SU-DHL-6 (cell line): Measurements from ENCODE around the gene FPGS.

Experiments
- H2AFZ ChIP-seq: fragments of 200-600 bp; sonication (generic); 2 replicates; pipeline ENCODE4 v1.6.1; 2014; ENCODE audit warnings: low read depth, mild to moderate bottlenecking, moderate library complexity, mixed read lengths, antibody characterized with exemption, low read length; ENCODE audit not compliant: severe bottlenecking
- H3F3A ChIP-seq: fragments of 200-600 bp; shearing (Covaris generic); 2 replicates; pipeline ENCODE4 v1.6.0; 2016; ENCODE audit warnings: antibody characterized with exemption, mild to moderate bottlenecking; ENCODE audit not compliant: insufficient read depth
- H3K27ac ChIP-seq: fragments of 200-600 bp; sonication (generic); 2 replicates; pipeline ENCODE4 v1.5.1; 2016; ENCODE audit warnings: low read depth, mild to moderate bottlenecking, low read length, moderate library complexity, mixed read lengths
- H3K27me3 ChIP-seq: fragments of 200-600 bp; sonication (generic), shearing (Covaris generic); 2 replicates; pipeline ENCODE4 v1.6.0; 2014; ENCODE audit warnings: mild to moderate bottlenecking, low read length
- H3K36me3 ChIP-seq: fragments of 200-600 bp; sonication (generic); 2 replicates; pipeline ENCODE4 v1.6.1; 2014; ENCODE audit warnings: mild to moderate bottlenecking, low read length, mixed read lengths
- H3K4me2 ChIP-seq: fragments of 300-600, 200-600 bp; shearing (Covaris generic), sonication (generic); 2 replicates; pipeline ENCODE4 v1.6.0; 2014; ENCODE audit warnings: low read length, low read depth, mild to moderate bottlenecking; ENCODE audit not compliant: poor library complexity, severe bottlenecking
- H3K4me3 ChIP-seq: fragments of 200-600 bp; sonication (generic); 2 replicates; pipeline ENCODE4 v1.5.1; 2014; ENCODE audit warnings: antibody characterized with exemption, low read length, mild to moderate bottlenecking, mixed read lengths; ENCODE audit not compliant: insufficient read depth, poor library complexity, severe bottlenecking
- H3K79me2 ChIP-seq: fragments of 200-600 bp; sonication (generic); 2 replicates; pipeline ENCODE4 v1.6.1; 2014; ENCODE audit warnings: mild to moderate bottlenecking, low read length, moderate library complexity; ENCODE audit not compliant: insufficient read depth
- H3K9ac ChIP-seq: fragments of 200-600 bp; sonication (generic); 2 replicates; pipeline ENCODE4 v1.7.0; 2014; ENCODE audit warnings: mild to moderate bottlenecking, low read length
- H3K9me2 ChIP-seq: fragments of 200-600 bp; sonication (generic); replicated peaks from 2 replicates; pipeline ENCODE4 v1.6.1; 2014; ENCODE audit warnings: low read length; ENCODE audit not compliant: insufficient read depth
- H3K9me3 ChIP-seq: fragments of 200-600 bp; sonication (generic); 2 replicates; pipeline ENCODE4 v1.6.1; 2014; ENCODE audit warnings: low read length, mixed read lengths; ENCODE audit not compliant: insufficient read depth
- H4K20me1 ChIP-seq: fragments of 200-600 bp; sonication (generic); 2 replicates; pipeline ENCODE4 v1.6.1; 2014; ENCODE audit warnings: low read depth, mild to moderate bottlenecking, antibody characterized with exemption, low read length, moderate library complexity, mixed read lengths
- CTCF ChIP-seq: fragments of 200-600 bp; sonication (generic); IDR thresholded peaks from one replicate; pipeline ENCODE4 v1.5.1; 2017; ENCODE audit warnings: antibody characterized with exemption, mild to moderate bottlenecking, low read length, moderate library complexity; ENCODE audit not compliant: insufficient read depth, poor library complexity, severe bottlenecking
- EZH2phosphoT487 ChIP-seq: fragments of 200-600 bp; sonication (generic), shearing (Covaris generic); conservative IDR thresholded peaks from 2 replicates; pipeline ENCODE4 v1.6.1; 2018; ENCODE audit warnings: mild to moderate bottlenecking, antibody characterized with exemption, low read length, moderate library complexity, mixed read lengths

Gene FPGS

GRCh38 chr9:127854960-127855359 is 52.3 kb downstream of the FPGS start:
- no peak overlapping the region for H3K4me2 ChIP-seq
- no peak overlapping the region for H2AFZ ChIP-seq
- H3F3A ChIP-seq, result no peaks in the 10 kb centered on the region
- no peaks in the 10 kb centered on the region for H3K9me2 ChIP-seq
- no peak overlapping the region for H3K9ac ChIP-seq
- H3K27ac ChIP-seq, result no peak overlapping the region
- H3K36me3 ChIP-seq, result no peaks in the 10 kb centered on the region
- TF ChIP-seq EZH2phosphoT487, result no peak
- no peak for TF ChIP-seq CTCF
- no peaks in the 10 kb centered on the region for H4K20me1 ChIP-seq
- no peak overlapping the region for H3K4me3 ChIP-seq
- H3K9me3 ChIP-seq, result no peaks in the 10 kb centered on the region
- no peaks in the 10 kb centered on the region for H3K27me3 ChIP-seq
- no peaks in the 10 kb centered on the region for H3K79me2 ChIP-seq

- no peaks in the 10 kb centered on the region for H3K27me3 ChIP-seq
- no peak overlapping the region for H3K27ac ChIP-seq
- no peaks in the 10 kb centered on the region for H3K9me2 ChIP-seq
- no peaks in the 10 kb centered on the region for H3K9me3 ChIP-seq
- H3K4me3 ChIP-seq, result no peak overlapping the region
- no peaks in the 10 kb centered on the region for H3F3A ChIP-seq
- H3K4me2 ChIP-seq, result no peak overlapping the region
- no peaks in the 10 kb centered on the region for H3K79me2 ChIP-seq
- H3K36me3 ChIP-seq, result no peaks in the 10 kb centered on the region
- H2AFZ ChIP-seq, result no peak overlapping the region
- TF ChIP-seq EZH2phosphoT487 (no peak), CTCF (no peak)
- no peak overlapping the region for H3K9ac ChIP-seq
- no peaks in the 10 kb centered on the region for H4K20me1 ChIP-seq
Observed at GRCh38 chr9:127855522-127855921, 52.8 kb downstream of the FPGS start.

- Histone ChIP-seq H2AFZ (no peak overlapping the region), H3K9me2 (no peaks in the 10 kb centered on the region), H3K4me3 (no peak overlapping the region), H3F3A (no peaks in the 10 kb centered on the region), H3K27me3 (no peaks in the 10 kb centered on the region), H3K27ac (no peak overlapping the region), H3K36me3 (no peaks in the 10 kb centered on the region), H3K9ac (no peak overlapping the region), H3K9me3 (no peaks in the 10 kb centered on the region), H4K20me1 (no peaks in the 10 kb centered on the region), H3K4me2 (no peak overlapping the region), H3K79me2 (no peaks in the 10 kb centered on the region)
- TF ChIP-seq EZH2phosphoT487 (no peak), CTCF (no peak)
Observed at GRCh38 chr9:127856094-127856728, 53.5 kb downstream of the FPGS start.
